HG02852 (cell line): Measurements from ENCODE around the gene ACADL.

Source experiments
- ATAC-seq: cut with Tn5 transposase; IDR thresholded peaks from one replicate; pipeline ENCODE4 v1.9.1; 2021; ENCODE audit warnings: mild to moderate bottlenecking, moderate library complexity; ENCODE audit not compliant: unreplicated experiment

The ACADL gene

DNA sequence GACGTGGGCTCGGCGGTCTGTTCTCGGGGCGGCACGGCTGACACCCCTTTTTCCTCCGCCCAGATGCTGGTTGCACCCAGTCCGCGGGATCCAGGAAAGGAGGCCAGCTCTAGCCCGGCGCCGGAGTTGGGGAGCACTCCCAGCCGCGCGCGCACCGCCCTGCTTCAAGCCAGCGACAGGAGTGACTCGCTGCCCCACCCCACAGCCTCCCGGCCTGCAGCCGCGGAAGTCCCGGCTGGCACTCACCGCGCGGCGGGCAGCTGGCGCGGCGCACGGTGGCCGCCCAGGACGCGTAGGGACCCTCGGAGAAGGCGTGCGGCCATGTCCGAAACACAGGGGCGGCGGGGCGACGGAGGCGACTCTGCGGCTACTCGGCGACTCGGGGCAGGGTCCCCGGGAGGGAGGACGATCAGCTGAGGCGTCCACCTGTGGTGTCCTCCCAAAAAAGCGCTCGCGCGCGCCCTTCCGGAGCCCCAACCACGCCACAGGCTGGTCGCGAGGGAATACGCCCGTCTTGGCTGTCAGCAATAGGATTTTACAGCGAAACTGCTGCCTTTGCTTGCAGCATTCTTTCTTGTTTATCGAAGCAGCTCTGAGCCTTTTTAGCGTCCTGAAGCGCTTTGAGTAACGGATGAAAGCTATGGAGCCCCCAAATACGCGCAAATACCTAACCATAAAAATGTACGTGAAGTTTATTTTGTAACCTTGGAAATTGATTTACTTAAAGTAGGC, at the start of gene ACADL:
Gene ACADL, minus strand, starts transcription at position 507 of the 732 bp plus-strand sequence. Its CDS starts 184 bp downstream, at position 323.
- no peak for ATAC-seq

DNA sequence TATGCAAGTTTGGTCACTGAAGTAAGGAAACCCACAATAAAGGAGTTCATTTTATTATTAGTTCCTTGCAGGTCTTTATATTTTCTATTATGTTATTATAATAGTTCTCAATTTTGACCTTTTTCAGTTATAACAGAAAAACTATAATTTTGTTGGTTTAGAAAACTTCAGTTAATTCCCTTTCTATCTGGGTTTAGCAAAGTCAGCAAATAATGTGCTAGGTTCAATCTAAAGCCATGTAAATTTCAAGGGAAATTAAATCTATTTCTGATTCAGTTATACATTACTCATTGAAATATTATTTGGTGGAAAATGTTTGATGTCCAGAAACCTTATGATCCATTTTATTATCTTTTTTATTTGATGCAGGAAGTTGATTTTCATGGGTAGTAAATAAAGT, 46.1 kb upstream of the ACADL start:
- ATAC-seq: no peak

DNA sequence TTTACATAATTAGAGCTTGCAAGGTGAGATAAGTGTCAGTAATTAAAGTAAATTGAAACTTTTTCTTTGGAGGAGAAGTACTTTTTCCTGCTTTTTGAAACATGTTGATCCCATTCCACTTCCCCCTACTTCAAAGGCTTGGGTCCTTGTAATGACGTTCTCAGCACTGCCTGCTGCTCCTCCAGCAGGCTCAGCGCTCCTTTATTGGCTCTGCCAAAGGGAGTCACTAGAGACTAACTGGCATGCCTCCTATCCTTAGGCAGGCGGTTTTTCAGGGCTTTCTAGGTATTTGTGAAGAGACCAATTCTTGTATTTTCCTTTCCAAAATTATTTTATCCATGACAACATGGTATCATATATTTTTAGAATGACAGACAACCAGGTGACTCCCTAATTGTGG, 43.9 kb upstream of the ACADL start:
- ATAC-seq: no peak

DNA sequence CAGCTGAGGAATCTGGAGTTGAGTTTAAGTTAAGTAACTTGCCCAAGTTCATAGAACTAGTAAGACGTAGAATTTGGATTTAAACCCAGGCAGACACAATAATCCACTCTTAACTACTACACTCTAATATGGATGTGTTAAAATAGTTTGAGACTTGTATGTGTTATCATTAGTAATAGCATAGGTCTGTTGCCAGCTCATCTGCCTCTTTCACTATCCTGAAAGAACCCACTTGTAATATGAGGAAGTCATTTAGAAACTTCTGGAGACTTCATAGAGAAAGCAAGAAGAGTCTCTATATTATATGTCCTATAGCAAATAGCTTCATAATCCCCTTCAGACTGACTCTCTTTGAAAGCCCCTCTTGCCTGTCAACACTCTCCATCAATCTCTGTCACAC, 43.0 kb upstream of the ACADL start:
- ATAC-seq: no peak

DNA sequence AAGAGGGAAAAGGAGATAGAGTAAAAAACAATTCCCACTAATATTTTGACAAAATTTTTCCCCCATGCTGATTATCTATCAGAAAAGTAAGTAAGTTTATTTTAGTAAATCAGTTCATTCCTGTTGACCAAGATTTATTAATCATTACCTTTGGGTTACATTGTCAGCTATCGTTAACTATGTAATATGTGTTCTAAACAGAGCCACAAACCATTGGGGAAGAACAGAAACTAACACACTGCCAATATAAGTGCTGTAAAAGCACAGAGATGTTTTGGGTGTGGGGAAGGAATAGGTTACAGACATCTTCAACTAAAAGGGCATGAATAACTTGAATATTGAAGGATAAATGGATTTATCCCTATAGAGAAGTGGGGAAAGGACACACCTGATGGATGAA, 42.5 kb upstream of the ACADL start:
- no peak for ATAC-seq

DNA sequence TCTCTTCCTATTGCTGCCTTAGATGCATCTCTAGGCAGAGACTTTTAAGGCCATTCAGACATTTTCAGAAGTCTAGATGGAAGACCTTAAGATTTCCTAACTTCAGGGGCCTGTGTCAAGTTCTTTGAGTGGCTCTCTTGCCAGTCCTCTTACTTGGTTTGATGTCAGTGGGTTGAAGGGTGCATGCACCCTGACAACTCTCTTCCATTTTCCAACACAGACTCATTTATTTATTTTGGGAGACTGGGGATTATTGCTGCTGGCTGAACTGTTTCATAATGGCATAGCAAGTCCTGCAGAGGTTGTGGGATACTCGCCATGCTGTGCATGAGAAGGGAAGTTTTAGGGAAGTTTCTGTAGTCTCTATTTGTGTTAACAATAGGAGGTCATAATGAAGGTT, 39.0 kb upstream of the ACADL start:
- ATAC-seq: no peak

DNA sequence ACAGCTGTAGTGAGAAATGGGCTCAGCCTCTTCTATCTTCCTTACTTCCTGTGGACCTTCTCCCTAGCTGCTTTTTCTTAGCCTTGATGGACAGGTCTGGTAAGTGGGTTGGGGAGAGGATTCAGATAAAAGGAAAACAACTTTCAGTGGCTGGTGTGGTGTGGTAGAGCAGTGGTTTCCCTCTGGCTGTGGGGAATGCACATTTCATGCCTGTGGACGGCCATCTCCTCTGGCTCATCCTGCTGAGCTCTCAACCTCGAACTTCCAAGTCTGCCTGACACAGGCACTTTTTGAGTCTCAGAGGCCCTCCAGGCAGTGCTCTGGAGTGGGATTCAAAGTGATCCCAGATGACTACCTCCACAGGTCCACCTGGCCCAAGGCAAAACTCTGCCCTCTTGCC, 38.6 kb upstream of the ACADL start:
- no peak for ATAC-seq

DNA sequence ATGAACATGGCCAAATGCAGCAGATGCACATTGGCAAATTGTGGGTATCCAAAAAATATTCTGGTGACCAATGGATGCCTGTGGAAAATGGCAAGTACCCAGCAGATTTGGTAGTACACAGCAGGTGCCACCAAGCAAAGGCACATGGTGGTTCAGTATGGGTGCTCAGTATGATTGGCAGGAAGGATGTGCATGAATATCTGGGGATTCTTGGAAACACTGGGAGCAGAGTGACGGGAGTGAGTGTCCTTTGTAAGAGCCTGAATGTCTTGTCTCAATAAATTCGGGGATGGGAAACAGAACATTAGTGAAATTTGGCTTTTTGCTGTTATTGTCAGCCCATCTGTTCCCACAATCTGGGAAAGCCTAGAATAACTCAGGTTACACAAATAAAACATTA, 36.8 kb upstream of the ACADL start:
- no peak for ATAC-seq

DNA sequence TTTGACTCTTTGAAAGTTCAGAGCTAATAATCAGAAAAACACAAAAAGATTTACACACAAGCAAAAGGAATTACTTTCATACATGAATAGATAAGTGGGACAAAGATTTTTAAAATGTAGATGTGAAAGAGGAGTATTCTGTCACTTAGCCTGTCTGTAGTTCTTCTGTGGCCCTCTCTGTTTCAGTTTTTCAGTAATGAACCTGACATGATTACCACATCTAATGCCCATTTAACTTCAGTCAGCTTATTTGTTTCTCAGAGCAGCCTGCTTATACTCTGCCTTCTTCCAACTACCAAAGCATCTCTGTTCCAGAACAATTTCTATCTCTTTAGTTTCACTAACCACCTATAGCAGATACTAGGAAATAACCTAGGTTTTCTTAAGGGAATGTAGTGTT, 34.4 kb upstream of the ACADL start:
- ATAC-seq: no peak

DNA sequence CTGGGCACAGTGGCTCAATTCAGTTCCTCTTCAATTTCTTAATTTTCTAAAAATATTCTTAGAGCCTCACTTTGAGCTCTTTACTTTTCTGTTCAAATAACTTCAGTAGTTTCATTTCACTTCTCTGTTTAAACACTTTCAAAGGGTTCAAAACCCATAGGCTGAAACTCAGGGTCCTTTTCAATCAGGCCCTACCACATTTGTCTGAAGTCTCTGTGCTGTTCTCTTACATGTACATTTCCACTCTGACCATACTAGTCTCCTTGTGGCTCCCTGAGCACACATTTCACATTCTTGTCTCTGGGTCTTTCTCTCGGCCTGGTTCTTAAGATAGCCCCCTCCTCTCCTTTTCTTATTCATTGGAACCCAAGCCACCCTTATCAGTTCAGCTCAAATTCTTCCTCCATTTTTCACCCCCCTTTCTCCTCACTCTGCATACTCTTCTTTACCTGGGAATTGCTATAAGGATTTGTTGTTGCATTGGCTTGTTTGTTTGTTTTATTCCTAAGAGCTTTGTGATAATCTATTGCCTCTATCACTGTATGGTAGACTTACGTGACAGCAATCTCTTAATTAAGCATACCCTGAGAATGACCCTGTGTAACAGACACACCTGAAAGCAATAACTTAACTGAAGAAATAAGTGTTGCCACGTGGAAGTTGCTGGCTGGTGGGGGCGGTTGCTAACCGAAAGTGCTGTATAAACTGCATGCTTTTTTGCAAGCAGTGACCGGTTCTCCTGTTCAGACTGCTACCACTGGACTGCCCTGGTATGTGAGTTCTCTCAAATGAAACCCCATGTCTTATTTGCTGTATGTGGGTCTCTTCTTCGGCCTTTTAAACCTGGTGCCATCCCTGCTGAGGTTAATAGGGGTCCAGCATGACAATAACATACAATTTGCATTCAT, 27.7 kb upstream of the ACADL start:
- no peak for ATAC-seq

DNA sequence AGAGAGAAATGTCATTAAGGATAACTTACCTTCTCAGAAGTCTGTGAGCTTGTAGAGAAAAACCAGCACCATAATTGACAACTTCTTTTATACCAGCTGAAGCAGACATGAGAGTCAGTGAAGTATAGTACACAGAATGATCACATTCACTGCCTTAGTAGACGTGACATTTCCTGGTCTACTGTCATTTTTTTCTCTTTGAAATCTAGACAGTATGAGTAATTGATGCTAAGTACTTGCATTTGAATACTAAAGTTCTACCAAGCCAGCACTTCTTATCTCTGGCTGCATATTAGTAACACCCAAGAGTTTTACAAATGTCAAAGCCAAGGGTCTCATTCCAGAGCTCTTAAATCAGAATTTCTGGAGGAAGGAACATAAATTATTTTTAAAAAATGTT, 25.4 kb upstream of the ACADL start:
- ATAC-seq: no peak

DNA sequence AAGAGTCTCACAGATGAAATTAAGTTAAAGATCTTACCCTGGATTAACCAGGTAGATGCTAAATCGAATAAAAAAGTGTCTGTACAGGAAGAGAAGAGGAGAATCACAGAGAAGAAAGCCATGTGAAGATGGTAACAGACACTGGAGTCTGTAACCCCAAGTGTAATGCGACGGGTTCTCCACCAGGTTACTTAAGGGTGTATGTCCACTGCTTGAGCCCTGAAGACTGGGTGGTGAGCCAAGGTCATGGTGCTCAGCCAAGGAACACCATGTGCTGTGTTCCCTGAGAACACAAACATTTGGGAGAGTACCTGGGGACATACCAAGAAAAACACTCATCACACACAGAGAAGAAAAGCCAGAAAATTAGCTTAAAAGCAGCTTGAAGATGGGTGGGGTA, 8.2 kb upstream of the ACADL start:
- no peak for ATAC-seq

DNA sequence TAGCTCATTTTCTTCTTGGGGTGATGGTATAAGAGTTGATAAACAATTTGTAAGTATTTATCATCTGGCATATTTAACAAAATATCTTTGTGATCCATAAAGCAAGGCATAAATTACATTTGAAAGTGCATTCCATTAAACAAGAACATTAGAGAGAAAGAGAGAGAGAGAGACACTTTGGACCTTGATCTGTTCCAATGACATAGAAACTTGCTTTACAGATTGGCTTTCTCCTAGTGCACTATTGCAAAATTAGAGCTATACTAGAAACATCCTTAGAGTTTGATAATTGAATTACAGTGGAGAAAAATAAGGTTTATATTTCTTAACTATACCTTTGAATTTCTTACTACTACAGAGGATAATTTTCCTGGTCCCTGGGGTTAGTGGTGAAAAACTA, 5.7 kb upstream of the ACADL start:
- no peak for ATAC-seq

DNA sequence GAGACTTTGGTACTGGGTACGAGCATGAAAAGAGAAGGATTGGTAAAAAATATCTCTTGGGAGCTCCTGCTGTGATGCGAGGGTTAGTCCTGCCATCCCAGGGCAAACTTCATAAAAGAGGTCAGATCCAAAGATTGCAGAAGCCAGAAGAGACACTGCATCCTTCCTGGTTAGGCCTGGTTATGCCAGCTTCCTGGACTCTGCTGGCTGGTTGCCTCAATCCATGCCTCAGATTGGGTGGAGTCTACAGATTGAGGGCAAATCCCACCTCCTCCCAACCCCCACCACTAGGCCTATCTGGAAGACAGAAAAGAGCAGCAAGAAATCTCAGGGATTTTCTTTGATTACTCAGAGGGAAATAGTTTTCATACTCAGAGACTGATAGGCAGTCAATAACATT, 5.3 kb upstream of the ACADL start:
- no peak for ATAC-seq

DNA sequence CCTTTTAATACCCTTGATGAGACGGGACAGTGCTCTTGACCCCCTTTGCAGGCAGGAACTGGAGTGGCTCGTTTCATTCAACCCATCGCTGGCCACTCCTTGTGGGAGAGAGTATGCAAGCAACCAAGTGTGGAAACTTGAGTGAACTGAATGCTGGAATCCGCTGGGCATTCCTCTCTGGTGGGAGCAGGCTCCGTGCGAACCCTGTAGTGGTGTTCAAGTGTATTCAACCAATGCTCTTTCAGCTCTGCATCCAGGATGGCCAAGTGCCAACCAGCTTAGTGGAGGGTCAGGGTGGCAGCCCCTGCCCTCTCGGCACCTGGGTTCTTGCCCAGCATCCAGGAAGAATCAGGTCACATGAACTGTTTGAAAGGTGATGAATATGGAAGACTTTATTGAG, 3.3 kb upstream of the ACADL start:
- ATAC-seq: no peak

DNA sequence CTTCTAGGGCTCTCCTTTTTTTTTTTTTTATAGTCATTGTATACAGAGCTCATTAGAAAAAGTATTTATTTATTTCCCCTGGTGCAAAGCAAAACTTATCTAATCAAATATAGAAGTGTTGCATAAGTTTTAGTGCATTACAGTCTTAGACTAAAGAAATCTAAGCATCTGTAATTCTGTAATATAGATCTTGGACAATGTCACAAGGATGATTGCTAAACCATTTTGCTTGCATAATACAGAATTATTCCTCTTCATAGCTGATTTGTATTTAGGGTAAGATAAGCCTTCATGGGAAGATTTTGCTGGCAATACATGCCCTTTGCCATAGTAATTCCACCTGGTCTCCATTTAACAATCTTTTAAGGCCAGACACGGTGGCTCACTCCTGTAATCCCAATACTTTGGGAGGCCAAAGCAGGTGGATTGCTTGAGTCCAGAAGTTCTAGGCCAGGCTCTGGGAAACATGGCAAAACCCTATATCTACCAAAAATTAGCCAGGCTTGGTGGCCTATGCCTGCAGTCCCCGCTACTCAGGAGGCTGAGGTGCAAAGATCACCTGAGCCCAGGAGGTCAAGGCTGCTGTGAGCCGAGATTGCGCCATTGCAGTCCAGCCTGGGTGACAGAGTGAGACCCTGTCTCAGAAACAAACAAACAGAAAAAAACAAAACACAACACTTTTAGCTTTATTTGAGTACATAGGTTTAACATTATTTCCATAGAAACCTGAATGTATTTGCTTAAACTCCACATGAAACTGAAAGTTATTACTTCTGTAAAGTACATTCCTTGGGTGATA, 2.2 kb upstream of the ACADL start:
- no peak for ATAC-seq

DNA sequence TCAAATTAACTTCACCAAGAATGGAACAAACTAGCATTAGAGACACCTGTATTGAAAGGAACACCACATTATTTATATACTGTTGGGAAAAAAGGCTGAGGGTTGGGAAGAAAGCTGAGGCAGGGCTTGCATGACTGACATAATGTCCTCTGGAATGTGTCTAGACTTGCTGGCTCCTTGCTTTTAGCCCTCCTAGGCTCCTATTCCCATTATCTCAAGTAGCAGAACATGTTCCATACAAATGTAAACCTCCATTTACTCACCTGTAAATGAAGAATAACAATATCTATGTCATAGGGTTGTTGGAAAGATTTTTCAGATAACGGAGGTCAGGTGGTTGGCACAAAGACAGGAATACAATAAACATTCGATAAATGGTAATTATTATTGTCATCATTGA, 976 bp upstream of the ACADL start:
- ATAC-seq: no peak

DNA sequence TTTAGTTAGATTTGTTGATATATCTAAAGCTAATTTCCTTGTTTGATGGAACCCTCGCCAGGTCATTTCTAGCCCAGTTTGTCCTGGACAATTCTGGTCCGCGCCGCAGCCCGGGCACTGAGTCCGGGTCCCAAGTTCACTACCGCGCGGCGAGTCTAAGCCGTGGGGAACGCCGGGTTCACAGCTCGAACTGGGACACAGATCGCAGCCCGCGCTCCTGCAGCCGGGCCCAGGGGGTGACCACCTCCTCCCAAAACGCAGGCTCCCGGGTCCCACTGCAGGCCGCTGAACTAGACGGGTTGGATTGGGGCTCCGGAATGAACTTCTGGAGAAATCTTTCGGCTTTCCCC, 681 bp downstream of the ACADL start:
- ATAC-seq: no peak

DNA sequence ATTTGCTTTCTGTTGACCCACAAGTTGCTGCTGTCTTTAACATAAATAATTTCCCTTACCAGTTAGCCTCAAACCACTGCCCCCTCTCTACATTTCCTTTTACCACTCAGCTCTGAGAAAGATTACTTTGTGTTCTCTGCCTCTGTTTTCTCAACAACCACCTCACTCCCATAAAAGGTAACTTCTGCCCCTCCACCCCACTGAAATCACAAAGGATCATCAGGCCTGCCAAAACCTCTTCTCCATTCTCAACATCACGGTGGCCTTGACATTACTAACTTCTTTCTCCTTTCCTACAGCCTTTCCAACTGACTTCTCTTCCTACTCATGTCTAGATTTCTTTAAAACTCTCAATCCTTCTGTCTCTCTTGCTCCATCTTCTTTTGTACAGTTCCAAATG, 10.1 kb downstream of the ACADL start:
- no peak for ATAC-seq

DNA sequence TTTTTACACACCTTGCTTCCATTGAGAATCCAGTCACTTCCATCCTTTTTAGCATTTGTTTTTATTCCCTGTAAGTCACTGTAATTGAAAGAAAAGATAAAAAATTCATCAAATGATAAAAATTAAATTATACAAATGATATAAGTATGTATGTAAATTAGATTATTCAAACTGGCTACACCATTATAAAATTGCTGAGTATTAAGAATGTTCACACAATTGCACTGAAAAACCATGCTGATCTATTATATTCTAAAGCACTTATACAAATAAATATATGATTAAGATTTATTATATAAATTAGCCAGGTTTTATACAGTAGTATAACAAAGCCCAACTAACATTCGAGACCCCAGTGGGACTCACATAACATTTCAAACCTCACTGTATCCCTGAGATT, 15.1 kb downstream of the ACADL start:
- no peak for ATAC-seq

DNA sequence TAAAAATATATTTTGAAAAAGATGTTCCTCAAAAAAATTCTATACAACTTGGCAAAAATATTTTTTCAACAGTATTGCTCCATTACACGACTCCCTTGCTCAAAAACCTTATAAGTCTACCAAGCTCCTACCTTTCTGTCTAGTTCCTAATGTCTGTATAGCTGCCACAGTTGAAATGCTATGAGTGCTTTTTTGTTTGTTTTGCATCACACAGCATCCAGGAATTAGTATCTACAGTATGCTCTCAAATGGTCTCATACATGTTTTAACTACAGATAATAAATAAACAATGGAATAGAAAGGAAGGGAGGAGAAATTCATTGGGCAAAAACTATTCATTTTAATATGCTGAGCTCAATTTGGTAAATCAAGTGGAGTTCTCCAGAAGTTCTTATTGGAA, 17.3 kb downstream of the ACADL start:
- ATAC-seq: no peak

DNA sequence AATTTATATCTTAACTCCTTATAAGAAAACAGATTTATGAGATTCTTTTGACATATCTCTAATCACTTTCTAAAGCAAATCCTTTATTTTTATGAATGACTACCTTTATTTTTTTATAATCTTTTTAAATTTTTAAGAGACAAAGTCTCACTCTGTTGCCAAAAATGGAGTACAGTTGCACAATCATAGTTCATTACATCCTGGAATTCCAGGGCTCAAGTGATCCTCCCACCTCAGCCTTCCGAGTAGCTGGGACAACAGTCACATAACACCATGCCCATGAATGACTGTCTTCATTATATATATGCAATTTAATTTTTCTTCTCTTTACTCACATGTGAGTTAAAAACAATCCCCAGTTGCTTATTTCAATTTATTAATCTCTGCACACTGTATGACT, 21.7 kb downstream of the ACADL start:
- ATAC-seq: no peak
